Vagina (tissue), 2 donors: ENCODE data around the gene RRM2. TPM values are rescaled to one million over a fixed set of nuclear protein-coding genes. Genes with fewer than 3 reads are reported as not detected.

ENCODE experiments used
- DNase-seq, 2 donors: peaks; one replicate each; pipeline ENCODE4 v3.0.0-alpha.2; 2017; ENCODE audit errors: extremely low spot score in 2 of 2
- H3K27ac ChIP-seq: fragments of 200-600 bp; sonication (generic); one replicate; pipeline ENCODE4 v1.5.1; 2019
- H3K27me3 ChIP-seq: fragments of 200-600 bp; sonication (generic); one replicate; pipeline ENCODE4 v1.5.1; 2019
- H3K36me3 ChIP-seq, 2 donors: fragments of 200-600 bp; sonication (generic); one replicate each; pipeline ENCODE4 v1.5.1; 2017 to 2019
- H3K4me1 ChIP-seq: fragments of 200-600 bp; sonication (generic); one replicate; pipeline ENCODE4 v1.5.1; 2019
- H3K4me3 ChIP-seq, 2 donors: fragments of 200-600 bp; sonication (generic); 1 replicate in 1 of 2; 2 replicates in 1 of 2; pipeline ENCODE4 v1.5.1; 2016 to 2019
- H3K9me3 ChIP-seq: fragments of 200-600 bp; sonication (generic); one replicate; pipeline ENCODE4 v1.5.1; 2019
- CTCF ChIP-seq, 3 experiments: fragments of 450-650 bp in 2 of 3; fragments of 200-600 bp in 1 of 3; sonication (generic) in 1 of 3; IDR thresholded peaks; one replicate each; pipeline ENCODE4 v1.5.1; 2017 to 2019; ENCODE audit warnings: antibody characterized with exemption in 3 of 3, mild to moderate bottlenecking in 2 of 3, moderate library complexity in 2 of 3
- POLR2A ChIP-seq, 2 donors: fragments of 450-650 bp; IDR thresholded peaks; one replicate each; pipeline ENCODE4 v1.6.1; 2017; ENCODE audit warnings: antibody characterized with exemption in 2 of 2, mild to moderate bottlenecking in 2 of 2, moderate library complexity in 2 of 2
- POLR2AphosphoS5 ChIP-seq, 2 donors: sonication (generic); formaldehyde crosslinking; IDR thresholded peaks; one replicate each; pipeline ENCODE4 v1.9.0; 2017; ENCODE audit warnings: antibody characterized with exemption in 2 of 2, mild to moderate bottlenecking in 2 of 2, low read depth in 1 of 2; ENCODE audit not compliant: insufficient read depth in 1 of 2
- intact Hi-C: fragments of 100-400 bp; cut with DNase I; formaldehyde crosslinking; loops from one replicate; pipeline ENCODE4 v1.15.1; 2023
- total RNA-seq: library from RNA; depleted of rRNA; stranded (reverse); fragments of >200 nt; gene quantifications from one replicate; pipeline ENCODE4 v1.2.3, GENCODE V29; 2016

The RRM2 gene
- total RNA-seq, 1 donor from 2014 or later: 11.0 TPM

- H3K27me3 ChIP-seq: no peaks in the 10 kb centered on the region
- no peaks in the 10 kb centered on the region for H3K36me3 ChIP-seq
- DNase-seq: no peak
- intact Hi-C loops: no loop called here
- H3K9me3 ChIP-seq: no peaks in the 10 kb centered on the region
- no peak overlapping the region for H3K27ac ChIP-seq
- TF ChIP-seq POLR2AphosphoS5 (IDR thresholded peaks at IDR 0.05; ENCODE audit: insufficient read depth in 1 of 2, low read depth in 1 of 2) (no peak), CTCF (IDR thresholded peaks at IDR 0.05) (no peak)
- no peak overlapping the region for H3K4me3 ChIP-seq
- H3K4me1 ChIP-seq: no peaks in the 10 kb centered on the region
These were observed 13.2 kb upstream of the RRM2 start for GRCh38 chr2:10109311-10109710.

GRCh38 chr2:10119027-10119325 is 3.6 kb upstream of the RRM2 start:
- TF ChIP-seq POLR2A (IDR thresholded peaks at IDR 0.05): no peak
- no peak for TF ChIP-seq POLR2AphosphoS5 (IDR thresholded peaks at IDR 0.05; ENCODE audit: insufficient read depth in 1 of 2, low read depth in 1 of 2)
- TF ChIP-seq CTCF (IDR thresholded peaks at IDR 0.05): no peak
- intact Hi-C loops: no loop called here
- H3K4me1 ChIP-seq: peaks cover 31% of the 10 kb centered on the region
- H3K27me3 ChIP-seq: peaks cover 6% of the 10 kb centered on the region
- no peaks in the 10 kb centered on the region for H3K9me3 ChIP-seq
- no peak overlapping the region for H3K4me3 ChIP-seq
- H3K36me3 ChIP-seq: no peaks in the 10 kb centered on the region
- DNase-seq: no peak
- no peak overlapping the region for H3K27ac ChIP-seq

DNA sequence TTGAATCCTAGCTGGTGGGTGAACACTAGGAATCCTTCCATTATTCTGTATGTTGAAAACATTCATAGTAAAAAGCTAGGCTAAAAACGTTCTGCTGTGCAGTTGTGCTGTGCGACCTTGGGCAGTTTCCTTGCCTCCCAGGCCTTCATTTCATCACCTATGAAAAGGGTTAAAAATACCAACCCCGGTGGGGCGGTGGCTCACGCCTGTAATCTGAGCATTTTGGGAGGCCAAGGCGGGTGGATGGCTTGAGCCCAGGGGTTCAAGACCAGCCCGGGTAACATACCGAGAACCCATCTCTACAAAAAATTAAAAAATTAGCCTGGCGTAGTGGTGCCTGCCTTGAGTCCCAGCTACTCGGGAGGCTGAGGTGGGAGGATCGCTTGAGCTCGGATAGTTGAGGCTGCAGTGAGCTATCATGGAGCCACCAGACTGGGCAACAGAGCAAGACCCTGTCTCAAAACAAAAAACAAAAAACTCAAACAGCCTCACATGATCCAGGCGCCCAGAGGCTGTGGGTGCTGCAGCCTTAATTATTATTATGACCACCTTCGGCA is 2.9 kb upstream of the RRM2 start:
- TF ChIP-seq POLR2A (IDR thresholded peaks at IDR 0.05) (no peak), CTCF (IDR thresholded peaks at IDR 0.05) (no peak), POLR2AphosphoS5 (IDR thresholded peaks at IDR 0.05; ENCODE audit: insufficient read depth in 1 of 2, low read depth in 1 of 2) (no peak)
- Histone ChIP-seq H3K36me3 (no peaks in the 10 kb centered on the region), H3K27ac (peak overlapping the region; percentile 60), H3K4me3 (peak overlapping the region; percentile 58 to 66), H3K4me1 (peaks cover 31% of the 10 kb centered on the region), H3K9me3 (no peaks in the 10 kb centered on the region), H3K27me3 (peaks cover 6% of the 10 kb centered on the region)
- DNase-seq: no peak
- intact Hi-C loops: no loop called here

- Histone ChIP-seq H3K9me3 (no peaks in the 10 kb centered on the region), H3K36me3 (no peaks in the 10 kb centered on the region), H3K4me1 (peaks cover 31% of the 10 kb centered on the region), H3K27ac (peak overlapping the region; percentile 60), H3K4me3 (peak overlapping the region; percentile 58 to 66), H3K27me3 (peaks cover 6% of the 10 kb centered on the region)
- peak in 1 of 2 donors; percentile 93 for DNase-seq
- intact Hi-C loops: no loop called here
- TF ChIP-seq CTCF (IDR thresholded peaks at IDR 0.05) (no peak), POLR2AphosphoS5 (IDR thresholded peaks at IDR 0.05; ENCODE audit: insufficient read depth in 1 of 2, low read depth in 1 of 2) (peak; percentile 65 to 72), POLR2A (IDR thresholded peaks at IDR 0.05) (peak in 1 of 2 donors; percentile 21)
These were observed 2.2 kb upstream of the RRM2 start for GRCh38 chr2:10120158-10120876.

DNA sequence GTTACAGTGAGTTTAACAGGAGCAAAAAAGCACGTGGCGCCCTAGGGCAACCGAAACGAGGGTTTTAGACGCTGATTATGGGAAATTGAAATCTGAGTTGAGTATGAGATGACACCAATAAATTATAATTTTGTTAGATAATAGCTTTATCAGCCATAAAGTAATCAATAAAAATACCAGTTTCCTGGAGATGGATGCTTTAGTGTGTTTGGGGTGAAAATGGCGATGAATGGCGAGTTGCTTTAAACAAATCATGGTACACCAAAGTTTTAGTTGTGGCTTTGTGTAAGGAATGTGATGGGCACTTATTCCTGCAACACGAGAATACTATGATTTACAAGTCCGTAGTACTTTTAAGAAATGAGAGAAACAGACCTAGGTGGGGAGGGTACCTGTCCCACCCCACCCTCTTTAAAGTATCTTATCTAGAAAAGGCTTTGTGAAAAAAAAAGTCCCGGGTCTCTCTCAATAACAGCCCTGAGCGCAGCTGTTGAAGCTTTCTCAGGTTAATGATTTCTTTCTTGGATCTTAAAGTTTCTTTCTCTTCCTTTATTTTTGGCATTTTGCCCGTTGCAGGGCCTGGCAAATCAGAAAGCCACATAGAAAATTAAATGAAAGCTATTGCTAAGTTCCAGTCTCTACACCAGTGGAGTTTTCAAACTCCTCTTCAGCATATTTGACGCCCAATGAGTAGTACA is 1.5 kb upstream of the RRM2 start:
- no peak for TF ChIP-seq CTCF (IDR thresholded peaks at IDR 0.05)
- no peak for TF ChIP-seq POLR2AphosphoS5 (IDR thresholded peaks at IDR 0.05; ENCODE audit: insufficient read depth in 1 of 2, low read depth in 1 of 2)
- TF ChIP-seq POLR2A (IDR thresholded peaks at IDR 0.05): no peak
- H3K9me3 ChIP-seq: no peaks in the 10 kb centered on the region
- peak overlapping the region; percentile 60 for H3K27ac ChIP-seq
- H3K27me3 ChIP-seq: peaks cover 6% of the 10 kb centered on the region
- H3K36me3 ChIP-seq: no peaks in the 10 kb centered on the region
- H3K4me3 ChIP-seq: peak overlapping the region; percentile 58 to 66
- intact Hi-C loops: no loop called here
- H3K4me1 ChIP-seq: peaks cover 31% of the 10 kb centered on the region
- no peak for DNase-seq
